Superior temporal gyrus (tissue), 1 donor: ENCODE data around the gene UGT1A5.
"Not testable (repeated sequence)": the region's sequence is repeated elsewhere in the genome, so short reads cannot be mapped to it uniquely, and the experiment has no call there.

Source experiments
- DNase-seq: peaks from one replicate; pipeline ENCODE4 v3.0.0-alpha.2; 2016; ENCODE audit errors: extremely low spot score

The UGT1A5 gene

GRCh38 chr2:233693963-233694362, 18.7 kb upstream of the UGT1A5 start:
- DNase-seq: no peak

- no peak for DNase-seq
Observed at GRCh38 chr2:233698740-233699139, 14.0 kb upstream of the UGT1A5 start.

- no peak for DNase-seq
Observed at GRCh38 chr2:233699424-233700027, 13.2 kb upstream of the UGT1A5 start.

- peak; percentile 17 for DNase-seq
Observed at GRCh38 chr2:233700028-233700635, 12.6 kb upstream of the UGT1A5 start.

GRCh38 chr2:233700842-233701241, 11.9 kb upstream of the UGT1A5 start:
- DNase-seq: not testable (repeated sequence)

- no peak for DNase-seq
Observed at GRCh38 chr2:233702238-233702637, 10.5 kb upstream of the UGT1A5 start.

GRCh38 chr2:233705911-233706506, 6.7 kb upstream of the UGT1A5 start:
- no peak for DNase-seq

- no peak for DNase-seq
Observed at GRCh38 chr2:233706720-233707119, 6.0 kb upstream of the UGT1A5 start.

- DNase-seq: no peak
Observed at GRCh38 chr2:233707940-233708644, 4.6 kb upstream of the UGT1A5 start.

GRCh38 chr2:233708942-233709341, 3.8 kb upstream of the UGT1A5 start:
- no peak for DNase-seq

- DNase-seq: peak; percentile 74
Observed at GRCh38 chr2:233711312-233712008, 1.2 kb upstream of the UGT1A5 start.

- DNase-seq: no peak
Observed at GRCh38 chr2:233713262-233713615, 532 bp downstream of the UGT1A5 start.

GRCh38 chr2:233714121-233714520, 1.4 kb downstream of the UGT1A5 start:
- DNase-seq: no peak

GRCh38 chr2:233718552-233718951, 5.8 kb downstream of the UGT1A5 start, which contains the start of gene UGT1A4:
Gene UGT1A4 (plus strand): TSS chr2:233718736. CDS start chr2:233718821, 85 bp downstream.
- DNase-seq: no peak

GRCh38 chr2:233728723-233729301, 16.1 kb downstream of the UGT1A5 start, which contains the start of gene UGT1A3:
Gene UGT1A3 (plus strand): TSS chr2:233729042. CDS start chr2:233729127, 85 bp downstream.
- DNase-seq: no peak

GRCh38 chr2:233736868-233737653, 24.4 kb downstream of the UGT1A5 start:
- not testable (repeated sequence) for DNase-seq

GRCh38 chr2:233740870-233741269, 28.2 kb downstream of the UGT1A5 start:
- DNase-seq: no peak

- DNase-seq: no peak
Observed at GRCh38 chr2:233743464-233744259, 31.0 kb downstream of the UGT1A5 start.

GRCh38 chr2:233745073-233745755, 32.5 kb downstream of the UGT1A5 start:
- no peak for DNase-seq
